Ishikawa (cell line): ENCODE results near the gene ADGRG4.

Experiments
- FOXM1 ChIP-seq: IDR thresholded peaks from 2 replicates; pipeline ENCODE4 v1.6.1; 2012; ENCODE audit warnings: low read depth, borderline replicate concordance
- MAX ChIP-seq: IDR thresholded peaks from 2 replicates; pipeline ENCODE4 v1.6.1; 2012
- RAD21 ChIP-seq: IDR thresholded peaks from 2 replicates; pipeline ENCODE4 v1.6.1; 2012; ENCODE audit warnings: low read depth
- YY1 ChIP-seq: IDR thresholded peaks from 2 replicates; pipeline ENCODE4 v1.6.1; 2012; ENCODE audit warnings: low read depth
- ZBTB7A ChIP-seq: IDR thresholded peaks from 2 replicates; pipeline ENCODE4 v1.6.1; 2012; ENCODE audit warnings: low read depth
- TF ChIP-seq, protein P1 (sequence below): IDR thresholded peaks from 2 replicates; pipeline ENCODE4 v1.6.1; 2012; ENCODE audit warnings: low read depth, mild to moderate bottlenecking

DNA sequence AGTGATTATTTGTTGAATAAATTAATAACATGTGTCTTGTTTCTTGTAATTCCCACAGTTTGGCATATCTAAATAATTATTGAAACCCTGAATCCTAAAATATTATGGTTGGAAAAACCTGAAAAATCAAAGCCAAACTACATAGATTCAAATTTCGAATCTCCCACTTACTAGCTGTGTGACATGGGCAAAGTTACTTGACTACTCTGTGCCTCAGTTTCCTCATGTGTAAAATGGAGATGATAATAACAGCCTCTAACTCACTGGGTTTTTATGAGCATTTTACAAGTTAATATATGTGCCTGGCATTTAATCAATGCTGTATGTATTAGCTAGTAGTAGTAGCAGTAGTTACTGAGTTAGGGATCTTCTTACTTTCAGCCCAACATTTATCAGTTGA, 152.4 kb downstream of the ADGRG4 start:
- TF ChIP-seq ZBTB7A (no peak), RAD21 (no peak), MAX (no peak), FOXM1 (no peak), YY1 (no peak)
- TF ChIP-seq, protein P1, sequence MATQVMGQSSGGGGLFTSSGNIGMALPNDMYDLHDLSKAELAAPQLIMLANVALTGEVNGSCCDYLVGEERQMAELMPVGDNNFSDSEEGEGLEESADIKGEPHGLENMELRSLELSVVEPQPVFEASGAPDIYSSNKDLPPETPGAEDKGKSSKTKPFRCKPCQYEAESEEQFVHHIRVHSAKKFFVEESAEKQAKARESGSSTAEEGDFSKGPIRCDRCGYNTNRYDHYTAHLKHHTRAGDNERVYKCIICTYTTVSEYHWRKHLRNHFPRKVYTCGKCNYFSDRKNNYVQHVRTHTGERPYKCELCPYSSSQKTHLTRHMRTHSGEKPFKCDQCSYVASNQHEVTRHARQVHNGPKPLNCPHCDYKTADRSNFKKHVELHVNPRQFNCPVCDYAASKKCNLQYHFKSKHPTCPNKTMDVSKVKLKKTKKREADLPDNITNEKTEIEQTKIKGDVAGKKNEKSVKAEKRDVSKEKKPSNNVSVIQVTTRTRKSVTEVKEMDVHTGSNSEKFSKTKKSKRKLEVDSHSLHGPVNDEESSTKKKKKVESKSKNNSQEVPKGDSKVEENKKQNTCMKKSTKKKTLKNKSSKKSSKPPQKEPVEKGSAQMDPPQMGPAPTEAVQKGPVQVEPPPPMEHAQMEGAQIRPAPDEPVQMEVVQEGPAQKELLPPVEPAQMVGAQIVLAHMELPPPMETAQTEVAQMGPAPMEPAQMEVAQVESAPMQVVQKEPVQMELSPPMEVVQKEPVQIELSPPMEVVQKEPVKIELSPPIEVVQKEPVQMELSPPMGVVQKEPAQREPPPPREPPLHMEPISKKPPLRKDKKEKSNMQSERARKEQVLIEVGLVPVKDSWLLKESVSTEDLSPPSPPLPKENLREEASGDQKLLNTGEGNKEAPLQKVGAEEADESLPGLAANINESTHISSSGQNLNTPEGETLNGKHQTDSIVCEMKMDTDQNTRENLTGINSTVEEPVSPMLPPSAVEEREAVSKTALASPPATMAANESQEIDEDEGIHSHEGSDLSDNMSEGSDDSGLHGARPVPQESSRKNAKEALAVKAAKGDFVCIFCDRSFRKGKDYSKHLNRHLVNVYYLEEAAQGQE, result no peak
